K562 (cell line): ENCODE results near the gene NDOR1. TPM values are rescaled to one million over a fixed set of nuclear protein-coding genes. Genes with fewer than 3 reads are reported as not detected.

Source experiments
- CHCHD3 ChIP-seq: fragments of 250-450 bp; sonication (Bioruptor Pico); IDR thresholded peaks from 2 replicates; pipeline ENCODE4 v2.1.2; 2022; ENCODE audit warnings: mild to moderate bottlenecking
- FOXM1 ChIP-seq, 2 experiments: fragments of 450-650 bp in 1 of 2; sonication (generic) in 1 of 2; formaldehyde crosslinking in 1 of 2; IDR thresholded peaks; 2 replicates each; pipeline versions ENCODE4 v1.6.1 to v1.9.0; 2017 to 2022; ENCODE audit warnings: low read depth in 2 of 2, mild to moderate bottlenecking in 2 of 2, missing genetic modification reagents in 1 of 2, moderate library complexity in 1 of 2
- HLTF ChIP-seq: fragments of 450-650 bp; IDR thresholded peaks from 2 replicates; pipeline ENCODE4 v1.6.1; 2016
- HNRNPUL1 ChIP-seq: fragments of 200-400 bp; formaldehyde crosslinking; IDR thresholded peaks from 2 replicates; pipeline ENCODE4 v1.6.1; 2017; ENCODE audit warnings: low read length
- MAX ChIP-seq: sonication (generic); formaldehyde crosslinking; IDR thresholded peaks from 2 replicates; pipeline ENCODE4 v1.9.0; 2022; ENCODE audit warnings: mild to moderate bottlenecking, missing genetic modification reagents
- NCOA2 ChIP-seq, 2 experiments: fragments of 450-650 bp; IDR thresholded peaks; 2 replicates each; pipeline ENCODE4 v1.6.1; 2018; ENCODE audit warnings: mild to moderate bottlenecking in 2 of 2, moderate library complexity in 1 of 2; ENCODE audit not compliant: partially characterized antibody in 2 of 2
- PCBP2 ChIP-seq: fragments of 200-400 bp; formaldehyde crosslinking; IDR thresholded peaks from 2 replicates; pipeline ENCODE4 v1.6.1; 2018; ENCODE audit warnings: low read length, low read depth, mild to moderate bottlenecking, moderate library complexity; ENCODE audit not compliant: poor library complexity, severe bottlenecking
- POLR3A ChIP-seq: IDR thresholded peaks from 2 replicates; pipeline ENCODE4 v1.6.1; 2011; ENCODE audit warnings: borderline replicate concordance, mild to moderate bottlenecking, moderate library complexity; ENCODE audit not compliant: insufficient read length, insufficient read depth; ENCODE audit errors: extremely low read depth
- RBM14 ChIP-seq: fragments of 200-400 bp; formaldehyde crosslinking; IDR thresholded peaks from 2 replicates; pipeline ENCODE4 v1.6.1; 2018; ENCODE audit warnings: low read depth, mild to moderate bottlenecking, low read length, moderate library complexity, borderline replicate concordance; ENCODE audit not compliant: insufficient read depth
- RBM39 ChIP-seq: fragments of 200-400 bp; formaldehyde crosslinking; optimal IDR thresholded peaks from 2 replicates; pipeline ENCODE3; 2018; ENCODE audit warnings: low read depth, low read length
- RNF2 ChIP-seq: sonication (generic); IDR thresholded peaks from 2 replicates; pipeline ENCODE4 v1.6.1; 2016
- RNF219 ChIP-seq: fragments of 250-450 bp; sonication (Bioruptor Pico); IDR thresholded peaks from 2 replicates; pipeline ENCODE4 v1.5.0; 2022; ENCODE audit warnings: mild to moderate bottlenecking
- ZNF239 ChIP-seq: fragments of 250-450 bp; sonication (Bioruptor Pico); IDR thresholded peaks from 2 replicates; pipeline ENCODE4 v1.4.0; 2020; ENCODE audit warnings: mild to moderate bottlenecking
- ZNF584 ChIP-seq: fragments of 200-800 bp; sonication (Bioruptor generic); IDR thresholded peaks from 2 replicates; pipeline ENCODE4 v1.6.1; 2016; ENCODE audit warnings: low read depth, mild to moderate bottlenecking, missing genetic modification characterization, missing compliant biosample characterization
- ZNF592 ChIP-seq: fragments of 450-650 bp; IDR thresholded peaks from 2 replicates; pipeline ENCODE4 v1.6.1; 2017; ENCODE audit warnings: antibody characterized with exemption, mild to moderate bottlenecking
- polyA plus RNA-seq, 8 experiments: library from polyadenylated mRNA; depleted of rRNA in 4 of 8; stranded (reverse) in 5 of 8; unstranded in 3 of 8; fragments of >200 nt; fragmentation: Nextera tagmentation in 2 of 8; fragmentation: Illumina TruSeq in 1 of 8; extraction: Ambion mirVana in 2 of 8; extraction: Trizol in 1 of 8; gene quantifications; 2 replicates each; pipeline versions ENCODE4 v1.2.1 to v1.2.3, GENCODE V29; 2011 to 2014; ENCODE audit warnings: inconsistent platforms in 1 of 8, missing spikeins in 1 of 8
- total RNA-seq, 7 experiments: library from RNA; depleted of rRNA in 6 of 7; stranded (reverse); fragments of >200 nt in 6 of 7; fragmentation: Illumina TruSeq in 2 of 7; extraction: Trizol in 2 of 7; gene quantifications; 2 replicates each; pipeline versions ENCODE4 v1.2.1 to v1.2.3, GENCODE V29; 2011 to 2021; ENCODE audit warnings: low replicate concordance in 1 of 7

Gene NDOR1
- total and polyA plus RNA-seq, 9 of the 15 experiments (the other 6 are each of a cell fraction or from before 2014, with no cell fraction given) = 0.06 to 36.9 (median 6.9) TPM

GRCh38 chr9:137223078-137223970 is 17.8 kb downstream of the NDOR1 start (continued):
- TF ChIP-seq RNF219 (CRISPR knock-in tag) = no peak
- TF ChIP-seq ZNF584 (CRISPR knock-in tag) = no peak
- TF ChIP-seq RNF2 = no peak
- TF ChIP-seq MAX = 0 out of 2 replicates have a peak, but pooled peaks have one; percentile 11
- TF ChIP-seq POLR3A = no peak
- no peak for TF ChIP-seq PCBP2
- TF ChIP-seq HNRNPUL1 = no peak
- TF ChIP-seq CHCHD3 (CRISPR knock-in tag) = no peak
- TF ChIP-seq RBM39 = no peak
- TF ChIP-seq ZNF592 = no peak
- no peak for TF ChIP-seq HLTF
- TF ChIP-seq NCOA2 (IDR thresholded peaks at IDR 0.05; ENCODE audit: partially characterized antibody in 2 of 2) = no peak
- TF ChIP-seq ZNF239 = no peak
- no peak for TF ChIP-seq FOXM1 (IDR thresholded peaks at IDR 0.05; ENCODE audit: low read depth)
- TF ChIP-seq FOXM1 (CRISPR knock-in tag; IDR thresholded peaks at IDR 0.05; ENCODE audit: low read depth) = no peak
- TF ChIP-seq RBM14 = no peak
